ENCODE results near the gene GNAO1. TPM values are rescaled to one million over a fixed set of nuclear protein-coding genes. Genes with fewer than 3 reads are reported as not detected.

GNAO1 gene
- total and polyA plus RNA-seq, 2 donors (not counting 1 experiment from before 2014, with no cell fraction given), result 0.13 to 5.1 TPM

- Histone ChIP-seq H4K20me1 (ENCODE audit: control insufficient read depth, insufficient read depth, low read length, poor library complexity, severe bottlenecking) (no peaks in the 10 kb centered on the region), H3K9me3 (ENCODE audit: control extremely low read depth in 1 of 3, control insufficient read depth in 2 of 3, insufficient read depth in 1 of 3, low read length in 2 of 3) (no peaks in the 10 kb centered on the region), H3K4me2 (replicated peaks; ENCODE audit: low read depth, low read length, poor library complexity, severe bottlenecking) (no peak overlapping the region), H3K27ac (ENCODE audit: low read length in 2 of 2) (no peak overlapping the region), H3K79me2 (ENCODE audit: control insufficient read depth, insufficient read depth, low read length) (no peaks in the 10 kb centered on the region), H3K36me3 (replicated peaks in 1 of 2; ENCODE audit: control extremely low read depth in 1 of 2, control insufficient read depth in 1 of 2, extremely low read depth in 1 of 2, insufficient read depth in 2 of 2, low read length in 1 of 2) (no peaks in the 10 kb centered on the region), H3K4me1 (ENCODE audit: control insufficient read depth in 2 of 2, insufficient read depth in 2 of 2, low read length in 2 of 2) (no peaks in the 10 kb centered on the region), H3K27me3 (replicated peaks in 1 of 4; ENCODE audit: control extremely low read depth in 1 of 4, control insufficient read depth in 3 of 4, insufficient read depth in 4 of 4, low read length in 3 of 4) (no peaks in the 10 kb centered on the region), H2AFZ (ENCODE audit: insufficient read depth, low read depth, low read length, poor library complexity, severe bottlenecking) (no peak overlapping the region), H3K4me3 (ENCODE audit: control extremely low read depth in 1 of 5, extremely low read depth in 1 of 5, insufficient read depth in 1 of 5, low read depth in 2 of 5, low read length in 4 of 5) (no peak overlapping the region), H3K9ac (ENCODE audit: low read length) (no peak overlapping the region)
- no peak overlapping the region for H3K4me3 Mint-ChIP-seq
- CTCF ChIA-PET, result interaction anchor here (1.0 kb wide), 1 partner anchor 10 kb away, joined by 6 read pairs; no protein-coding TSS in a partner anchor
- intact Hi-C loops (cut with micrococcal nuclease), result no loop called here
- no peaks in the 10 kb centered on the region for H3K4me1 Mint-ChIP-seq
- DNase-seq, result no peak
- POLR2A ChIA-PET, result no interaction called here
- 95% methylated on average over 14 of the region's 15 CpGs for whole genome bisulfite sequencing (ENCODE audit: insufficient coverage)
- H3K9me3 Mint-ChIP-seq (ENCODE audit: insufficient read depth), result no peaks in the 10 kb centered on the region
- no peak for TF ChIP-seq EZH2 (IDR thresholded peaks at IDR 0.05; ENCODE audit: borderline replicate concordance, insufficient read depth, low read depth, low read length, poor library complexity, severe bottlenecking)
- no peak for TF ChIP-seq CTCF (IDR thresholded peaks at IDR 0.05)
- no peak for ATAC-seq (ENCODE audit: low read depth)
- peaks cover 3% of the 10 kb centered on the region for H3K27me3 Mint-ChIP-seq
- no peak overlapping the region for H3K27ac Mint-ChIP-seq
Observed at GRCh38 chr16:56346131-56346890, 155.0 kb downstream of the GNAO1 start.

GRCh38 chr16:56347166-56347565 is 155.9 kb downstream of the GNAO1 start:
- H3K4me3 ChIP-seq (ENCODE audit: control extremely low read depth in 1 of 5, extremely low read depth in 1 of 5, insufficient read depth in 1 of 5, low read depth in 2 of 5, low read length in 4 of 5), result no peak overlapping the region
- POLR2A ChIA-PET, result no interaction called here
- H2AFZ ChIP-seq (ENCODE audit: insufficient read depth, low read depth, low read length, poor library complexity, severe bottlenecking), result no peak overlapping the region
- Mint-ChIP-seq H3K4me3 (no peak overlapping the region), H3K27me3 (peaks cover 5% of the 10 kb centered on the region), H3K9me3 (ENCODE audit: insufficient read depth) (no peaks in the 10 kb centered on the region), H3K27ac (no peak overlapping the region), H3K4me1 (no peaks in the 10 kb centered on the region)
- H4K20me1 ChIP-seq (ENCODE audit: control insufficient read depth, insufficient read depth, low read length, poor library complexity, severe bottlenecking), result no peaks in the 10 kb centered on the region
- CTCF ChIA-PET, result interaction anchor here (1.0 kb wide), 1 partner anchor 9 kb away, joined by 6 read pairs; no protein-coding TSS in a partner anchor
- no peak for TF ChIP-seq EZH2 (IDR thresholded peaks at IDR 0.05; ENCODE audit: borderline replicate concordance, insufficient read depth, low read depth, low read length, poor library complexity, severe bottlenecking)
- TF ChIP-seq CTCF (IDR thresholded peaks at IDR 0.05), result no peak
- ATAC-seq (ENCODE audit: low read depth) (no peak), DNase-seq (no peak)
- H3K27me3 ChIP-seq (replicated peaks in 1 of 4; ENCODE audit: control extremely low read depth in 1 of 4, control insufficient read depth in 3 of 4, insufficient read depth in 4 of 4, low read length in 3 of 4), result no peaks in the 10 kb centered on the region
- 100% methylated on average over 7 of the region's 8 CpGs for WGBS (ENCODE audit: insufficient coverage)
- no peaks in the 10 kb centered on the region for H3K79me2 ChIP-seq (ENCODE audit: control insufficient read depth, insufficient read depth, low read length)
- intact Hi-C loops (cut with micrococcal nuclease), result no loop called here
- H3K27ac ChIP-seq (ENCODE audit: low read length in 2 of 2), result no peak overlapping the region
- no peaks in the 10 kb centered on the region for H3K9me3 ChIP-seq (ENCODE audit: control extremely low read depth in 1 of 3, control insufficient read depth in 2 of 3, insufficient read depth in 1 of 3, low read length in 2 of 3)
- H3K9ac ChIP-seq (ENCODE audit: low read length), result no peak overlapping the region
- H3K36me3 ChIP-seq (replicated peaks in 1 of 2; ENCODE audit: control extremely low read depth in 1 of 2, control insufficient read depth in 1 of 2, extremely low read depth in 1 of 2, insufficient read depth in 2 of 2, low read length in 1 of 2), result no peaks in the 10 kb centered on the region
- no peaks in the 10 kb centered on the region for H3K4me1 ChIP-seq (ENCODE audit: control insufficient read depth in 2 of 2, insufficient read depth in 2 of 2, low read length in 2 of 2)
- H3K4me2 ChIP-seq (replicated peaks; ENCODE audit: low read depth, low read length, poor library complexity, severe bottlenecking), result no peak overlapping the region

Data from B cell (primary cell).